ENCODE results near the gene SAPCD2. TPM values are rescaled to one million over a fixed set of nuclear protein-coding genes. Genes with fewer than 3 reads are reported as not detected.
"Not testable (repeated sequence)": the region's sequence is repeated elsewhere in the genome, so short reads cannot be mapped to it uniquely, and the experiment has no call there.

SAPCD2 gene
- total RNA-seq, 1 donor from 2014 or later: 13.5 TPM

DNA sequence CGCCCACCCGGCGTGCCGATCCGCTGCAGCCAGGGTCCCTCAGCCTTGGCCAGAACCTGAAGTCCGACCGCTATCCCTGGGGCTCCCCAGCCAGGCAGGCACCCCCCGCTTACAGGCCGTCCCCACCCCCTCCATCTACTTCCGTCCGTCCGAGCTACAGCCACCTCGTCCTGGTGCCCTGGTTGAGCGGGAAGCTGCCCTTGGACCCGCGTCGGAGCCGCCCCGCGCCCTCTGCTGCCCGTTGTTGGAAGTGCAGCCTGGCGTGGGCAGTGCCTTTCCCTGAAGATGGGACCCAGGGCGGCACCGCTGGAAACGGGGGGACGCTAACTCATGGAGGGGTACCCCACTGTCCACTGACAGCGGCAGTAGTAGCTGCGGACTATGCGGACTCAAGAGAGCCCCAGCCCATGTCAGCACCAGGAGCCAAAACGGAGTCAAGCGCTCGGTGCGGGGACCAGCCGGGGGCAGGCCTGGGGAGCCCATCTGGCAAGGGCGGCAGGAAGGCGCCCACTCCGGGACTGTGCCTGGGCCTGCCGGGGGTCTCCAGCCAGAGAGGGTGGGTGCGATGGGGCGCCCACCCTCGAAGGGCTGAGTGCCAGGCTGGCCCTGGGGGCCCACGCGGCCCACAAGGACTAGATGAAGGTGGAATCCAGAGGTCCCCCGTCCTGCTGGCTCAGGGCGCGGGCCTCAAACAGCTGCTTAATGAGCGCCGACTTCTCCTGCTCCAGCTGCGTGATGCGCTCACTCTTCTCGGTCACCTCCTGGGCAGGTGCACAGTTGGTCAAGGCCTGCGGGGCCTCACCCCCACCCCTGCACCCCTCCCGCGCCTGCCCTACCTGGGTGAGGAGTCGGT, 6.1 kb downstream of the SAPCD2 start:
- TF ChIP-seq, protein P1, sequence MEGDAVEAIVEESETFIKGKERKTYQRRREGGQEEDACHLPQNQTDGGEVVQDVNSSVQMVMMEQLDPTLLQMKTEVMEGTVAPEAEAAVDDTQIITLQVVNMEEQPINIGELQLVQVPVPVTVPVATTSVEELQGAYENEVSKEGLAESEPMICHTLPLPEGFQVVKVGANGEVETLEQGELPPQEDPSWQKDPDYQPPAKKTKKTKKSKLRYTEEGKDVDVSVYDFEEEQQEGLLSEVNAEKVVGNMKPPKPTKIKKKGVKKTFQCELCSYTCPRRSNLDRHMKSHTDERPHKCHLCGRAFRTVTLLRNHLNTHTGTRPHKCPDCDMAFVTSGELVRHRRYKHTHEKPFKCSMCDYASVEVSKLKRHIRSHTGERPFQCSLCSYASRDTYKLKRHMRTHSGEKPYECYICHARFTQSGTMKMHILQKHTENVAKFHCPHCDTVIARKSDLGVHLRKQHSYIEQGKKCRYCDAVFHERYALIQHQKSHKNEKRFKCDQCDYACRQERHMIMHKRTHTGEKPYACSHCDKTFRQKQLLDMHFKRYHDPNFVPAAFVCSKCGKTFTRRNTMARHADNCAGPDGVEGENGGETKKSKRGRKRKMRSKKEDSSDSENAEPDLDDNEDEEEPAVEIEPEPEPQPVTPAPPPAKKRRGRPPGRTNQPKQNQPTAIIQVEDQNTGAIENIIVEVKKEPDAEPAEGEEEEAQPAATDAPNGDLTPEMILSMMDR (IDR thresholded peaks at IDR 0.05; ENCODE audit: partially characterized antibody, unreplicated experiment): peak; percentile 98
- no peaks in the 10 kb centered on the region for H3K27me3 Mint-ChIP-seq (ENCODE audit: unreplicated experiment)
- no peak overlapping the region for H3K27ac Mint-ChIP-seq (ENCODE audit: unreplicated experiment)
- peaks cover 3% of the 10 kb centered on the region for H3K4me1 Mint-ChIP-seq (ENCODE audit: low read depth, unreplicated experiment)
- peaks cover 3% of the 10 kb centered on the region for H3K9me3 Mint-ChIP-seq (ENCODE audit: unreplicated experiment)
- peak; percentile 86 for DNase-seq
- H3K4me3 Mint-ChIP-seq (ENCODE audit: unreplicated experiment): no peak overlapping the region
- no peaks in the 10 kb centered on the region for H3K36me3 Mint-ChIP-seq (ENCODE audit: unreplicated experiment)

DNA sequence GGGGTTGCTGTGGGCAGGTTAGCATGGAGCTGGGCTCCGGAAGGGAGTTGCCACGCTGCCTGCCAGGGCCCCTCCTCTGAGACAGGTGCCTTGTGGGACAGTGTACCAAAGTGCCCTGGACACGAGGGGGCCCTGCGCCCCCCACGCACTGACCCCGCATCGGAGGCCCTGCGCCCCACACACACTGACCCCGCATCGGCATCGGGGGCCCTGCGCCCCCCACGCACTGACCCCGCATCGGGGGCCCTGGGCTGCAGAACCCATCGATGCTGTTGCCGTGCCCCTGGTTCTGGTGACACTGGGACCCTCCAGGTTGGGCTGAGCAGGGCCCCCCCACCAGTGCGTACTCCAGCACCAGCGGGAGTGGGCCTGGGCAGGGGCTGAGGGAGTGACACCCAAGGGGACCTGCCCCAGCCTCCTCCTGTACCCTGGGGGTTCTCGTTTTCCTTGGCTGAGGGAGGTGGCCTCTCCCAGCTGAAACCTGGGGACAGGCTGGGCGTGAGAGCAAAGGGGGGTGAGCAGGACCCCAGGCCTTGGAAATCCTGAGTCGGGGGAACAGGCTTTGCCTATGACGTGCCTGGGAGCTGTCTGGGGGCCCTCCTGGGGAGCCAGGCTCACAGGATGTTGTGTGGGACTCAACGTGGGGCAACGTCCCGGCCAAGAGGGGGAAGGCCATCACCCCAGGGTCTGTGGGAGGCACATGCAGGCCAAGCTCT, 6.9 kb downstream of the SAPCD2 start:
- Mint-ChIP-seq H3K4me1 (ENCODE audit: low read depth, unreplicated experiment) (peaks cover 3% of the 10 kb centered on the region), H3K4me3 (ENCODE audit: unreplicated experiment) (no peak overlapping the region), H3K27ac (ENCODE audit: unreplicated experiment) (no peak overlapping the region), H3K9me3 (ENCODE audit: unreplicated experiment) (peaks cover 3% of the 10 kb centered on the region), H3K27me3 (ENCODE audit: unreplicated experiment) (no peaks in the 10 kb centered on the region), H3K36me3 (ENCODE audit: unreplicated experiment) (no peaks in the 10 kb centered on the region)
- TF ChIP-seq, protein P1 (IDR thresholded peaks at IDR 0.05; ENCODE audit: partially characterized antibody, unreplicated experiment): no peak
- no peak for DNase-seq

DNA sequence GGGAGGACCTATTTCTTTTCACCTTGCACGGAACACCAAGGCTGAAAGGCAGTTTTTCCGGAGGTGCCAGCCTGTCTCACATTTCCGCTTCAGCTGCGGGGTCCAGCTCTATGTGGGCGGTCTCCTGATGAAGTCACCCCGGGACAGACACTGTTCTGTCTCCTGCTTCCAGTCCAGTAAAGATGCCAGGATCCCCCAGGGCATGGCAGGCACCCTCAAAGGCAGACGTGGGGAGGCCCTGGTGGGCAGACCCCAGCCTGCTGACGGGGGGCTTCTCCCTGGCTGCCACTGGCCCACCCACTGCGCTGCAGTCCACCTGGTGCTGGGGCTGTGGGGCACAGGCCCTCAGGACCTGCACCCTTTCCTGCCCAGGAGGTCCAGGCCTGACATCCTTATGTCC, 7.6 kb downstream of the SAPCD2 start:
- H3K9me3 Mint-ChIP-seq (ENCODE audit: unreplicated experiment): not testable (repeated sequence)

DNA sequence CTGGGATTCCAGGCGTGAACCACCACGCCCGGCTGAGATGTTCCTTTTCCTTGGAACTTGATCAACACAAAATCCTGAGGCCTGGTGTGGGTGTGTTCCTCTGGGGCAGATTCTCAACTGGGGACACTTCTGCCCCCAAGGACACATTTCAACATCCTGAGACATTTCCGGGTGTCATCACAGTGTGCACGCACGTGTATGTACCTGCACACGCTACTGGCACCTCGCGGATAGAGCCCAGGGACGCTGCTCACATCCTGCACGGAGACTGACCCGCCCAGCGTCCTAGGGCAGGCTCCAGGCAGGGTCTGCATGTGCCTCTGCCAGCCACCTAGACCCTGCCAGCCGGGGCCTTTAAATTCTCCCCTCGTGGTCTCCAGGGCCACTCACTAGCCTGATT, 8.0 kb downstream of the SAPCD2 start:
- no peaks in the 10 kb centered on the region for H3K4me1 Mint-ChIP-seq (ENCODE audit: low read depth, unreplicated experiment)
- no peak for DNase-seq

More for the DNA sequence above, 7.6 kb downstream of the SAPCD2 start:
- DNase-seq; H3K27ac Mint-ChIP-seq (ENCODE audit: unreplicated experiment); H3K4me3 Mint-ChIP-seq (ENCODE audit: unreplicated experiment); H3K27me3 Mint-ChIP-seq (ENCODE audit: unreplicated experiment); H3K4me1 Mint-ChIP-seq (ENCODE audit: low read depth, unreplicated experiment); H3K36me3 Mint-ChIP-seq (ENCODE audit: unreplicated experiment): not testable (repeated sequence)

DNA sequence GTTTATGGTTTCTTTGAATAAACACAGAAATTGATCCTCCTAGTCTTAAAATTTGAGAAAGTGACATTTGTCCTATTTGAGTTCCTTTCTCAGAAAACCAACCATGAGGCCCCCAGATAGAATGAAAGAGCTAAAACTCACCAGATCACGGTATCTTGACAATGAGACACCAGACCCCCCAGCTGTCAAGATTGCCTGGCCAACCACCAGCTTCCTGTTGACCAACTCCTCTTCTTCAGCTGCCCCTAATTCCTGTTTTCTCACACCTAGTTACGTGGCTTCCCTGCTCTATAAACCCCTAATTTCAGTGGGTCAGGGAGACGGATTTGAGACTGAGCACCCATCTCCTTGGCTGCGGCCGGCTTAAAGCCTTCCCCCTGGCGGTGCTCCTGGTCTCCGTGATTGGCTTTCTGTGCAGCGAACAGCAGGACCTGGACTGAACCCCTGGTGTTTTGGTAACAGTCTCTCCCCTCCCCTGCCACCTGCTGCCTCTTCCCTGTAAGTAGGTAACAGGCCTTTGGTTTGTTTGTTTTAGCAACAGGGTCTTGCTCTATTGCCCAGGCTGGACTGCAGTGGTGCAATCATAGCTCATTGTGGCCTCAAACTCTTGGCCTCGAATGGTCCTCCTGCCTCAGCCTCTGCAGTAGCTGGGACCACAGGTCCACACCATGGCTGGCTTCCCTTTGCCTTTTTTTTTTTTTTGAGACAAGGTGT, 11.7 kb downstream of the SAPCD2 start:
- TF ChIP-seq, protein P1 (IDR thresholded peaks at IDR 0.05; ENCODE audit: partially characterized antibody, unreplicated experiment): no peak
- peaks cover 2% of the 10 kb centered on the region for H3K4me1 Mint-ChIP-seq (ENCODE audit: low read depth, unreplicated experiment)
- H3K27ac Mint-ChIP-seq (ENCODE audit: unreplicated experiment): no peak overlapping the region
- peaks cover 10% of the 10 kb centered on the region for H3K27me3 Mint-ChIP-seq (ENCODE audit: unreplicated experiment)
- H3K36me3 Mint-ChIP-seq (ENCODE audit: unreplicated experiment): no peaks in the 10 kb centered on the region
- peaks cover 8% of the 10 kb centered on the region for H3K9me3 Mint-ChIP-seq (ENCODE audit: unreplicated experiment)
- H3K4me3 Mint-ChIP-seq (ENCODE audit: unreplicated experiment): no peak overlapping the region
- DNase-seq: no peak

More for the DNA sequence above, 8.0 kb downstream of the SAPCD2 start:
- Mint-ChIP-seq H3K27ac (ENCODE audit: unreplicated experiment) (no peak overlapping the region), H3K27me3 (ENCODE audit: unreplicated experiment) (peaks cover 5% of the 10 kb centered on the region), H3K4me3 (ENCODE audit: unreplicated experiment) (no peak overlapping the region), H3K9me3 (ENCODE audit: unreplicated experiment) (peaks cover 8% of the 10 kb centered on the region), H3K36me3 (ENCODE audit: unreplicated experiment) (no peaks in the 10 kb centered on the region)
- TF ChIP-seq, protein P1 (IDR thresholded peaks at IDR 0.05; ENCODE audit: partially characterized antibody, unreplicated experiment): no peak

Data from glutamatergic neuron (in vitro differentiated cells).